ENCODE data around the gene NT5DC3. TPM values are rescaled to one million over a fixed set of nuclear protein-coding genes. Genes with fewer than 3 reads are reported as not detected.

NT5DC3 gene
- total and polyA plus RNA-seq, 9 of the 15 experiments (the other 6 are each of a cell fraction or from before 2014, with no cell fraction given) = 6.3 to 33.5 (median 24.5) TPM

DNA sequence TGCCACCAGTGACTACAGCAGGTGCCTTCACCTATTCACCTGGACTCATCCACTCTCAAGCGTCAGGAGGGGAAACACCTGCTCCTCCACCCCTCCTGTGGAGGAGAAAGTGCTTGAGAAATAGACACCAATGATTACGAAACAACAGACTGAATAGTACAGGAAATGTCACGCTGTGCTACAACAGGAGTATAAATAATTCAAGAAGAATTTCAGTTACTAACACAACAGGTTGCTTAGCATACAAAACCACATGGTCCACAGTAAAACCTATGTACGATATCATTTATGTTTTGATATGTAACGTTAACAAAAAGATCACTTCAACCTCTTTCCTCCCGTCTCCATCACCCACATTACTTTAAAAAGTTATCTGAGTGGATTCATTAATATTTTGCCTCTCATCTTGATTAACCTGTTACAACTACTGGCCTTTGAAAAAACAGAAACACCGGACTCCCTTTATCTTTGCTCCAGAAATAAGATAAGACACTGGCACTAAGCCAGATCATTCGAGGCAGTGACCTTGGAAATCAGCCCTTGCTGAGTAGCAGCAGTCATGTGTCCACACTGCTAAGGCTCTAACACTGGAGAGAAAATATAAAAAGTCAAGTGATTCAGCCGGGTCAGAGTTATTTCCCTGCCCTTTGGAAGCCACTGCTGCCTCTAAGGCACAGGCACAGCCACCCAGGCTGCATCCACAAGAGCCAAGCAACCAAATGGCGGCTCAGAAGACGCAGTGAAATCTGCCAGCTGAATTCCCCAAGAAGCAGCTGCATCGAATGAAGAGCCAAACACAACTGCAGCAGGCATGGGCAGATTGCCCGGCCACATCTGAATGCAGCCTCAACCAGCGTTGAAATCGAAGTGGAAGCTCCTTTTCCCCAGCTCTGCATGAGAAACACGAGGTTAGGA, 40.9 kb downstream of the NT5DC3 start (continued):
- 0 out of 2 replicates have a peak, but pooled peaks have one; percentile 21 for TF ChIP-seq RAD51 (IDR thresholded peaks at IDR 0.05; ENCODE audit: borderline replicate concordance, low read depth)
- TF ChIP-seq CCNT2 (IDR thresholded peaks at IDR 0.05; ENCODE audit: borderline replicate concordance, extremely low read depth, insufficient read length, low read depth, low read length) = peak; percentile 69

DNA sequence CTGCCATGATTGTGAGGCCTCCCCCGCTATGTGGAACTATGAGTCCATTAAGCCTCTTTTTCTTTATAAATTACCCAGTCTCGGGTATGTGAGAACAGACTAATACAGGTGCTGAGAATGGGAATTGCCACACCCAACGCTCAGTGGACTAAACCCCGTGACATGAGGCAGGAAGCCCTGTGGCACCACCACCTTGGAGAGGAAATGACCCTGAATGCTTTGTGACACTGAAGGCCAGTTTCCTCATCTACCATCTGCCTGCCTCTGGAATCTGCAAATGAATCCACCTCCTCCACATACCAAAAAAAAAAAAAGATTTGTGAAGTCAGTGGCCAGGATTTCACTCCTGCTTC, 41.6 kb downstream of the NT5DC3 start:
- BruUV-seq (replicated peaks) = no TSS peak

More for the DNA sequence above, 41.6 kb downstream of the NT5DC3 start:
- DNase-seq (ENCODE audit: extremely low read depth in 1 of 4, low spot score in 3 of 4) (no peak), ATAC-seq (no peak), FAIRE-seq (no peak)
- peaks cover 13% of the 10 kb centered on the region; the same call in 2 of the 3 replicates for H3K79me2 ChIP-seq (ENCODE audit: control insufficient read depth, insufficient read depth, low read length)
- intact Hi-C loops (cut with micrococcal nuclease) = no loop called here
- peaks cover 89% of the 10 kb centered on the region for H3K36me3 ChIP-seq (ENCODE audit: control insufficient read depth, insufficient read depth, low read length)
- H3K4me3 ChIP-seq = no peak overlapping the region
- no peaks in the 10 kb centered on the region for H3K9me3 ChIP-seq (replicated peaks; ENCODE audit: control insufficient read depth, insufficient read depth, low read depth, low read length)
- H3K27ac ChIP-seq (ENCODE audit: extremely low read depth, low read depth, low read length) = no peak overlapping the region
- H3K27me3 ChIP-seq (ENCODE audit: control insufficient read depth in 2 of 2, insufficient read depth in 2 of 2, low read length in 2 of 2) = no peaks in the 10 kb centered on the region
- 91% methylated on average over 3 of the region's 4 CpGs for WGBS (ENCODE audit: insufficient coverage, low coverage, missing lambda C conversion rate)
- POLR2A ChIA-PET = no interaction called here
- H2AFZ ChIP-seq (ENCODE audit: low read depth, low read length) = no peak overlapping the region
- TF ChIP-seq CBX1 (IDR thresholded peaks at IDR 0.05; ENCODE audit: low read depth) = no peak
- no peaks in the 10 kb centered on the region for H3K9me1 ChIP-seq (ENCODE audit: control insufficient read depth, insufficient read depth, low read length)
- H3K4me2 ChIP-seq (ENCODE audit: insufficient read depth, low read length) = no peak overlapping the region
- no peaks in the 10 kb centered on the region; the same call in 1 of the 2 replicates for H4K20me1 ChIP-seq (replicated peaks; ENCODE audit: control insufficient read depth, insufficient read depth, low read length)
- CTCF ChIA-PET (ENCODE audit: low intra/inter-chr PET ratio) = no interaction called here
- no peak overlapping the region for H3K9ac ChIP-seq (ENCODE audit: insufficient read depth in 1 of 2, low read depth in 2 of 2, low read length in 2 of 2)
- in situ Hi-C loops (cut with MboI) = no loop called here
- H3K4me1 ChIP-seq (replicated peaks in 1 of 2; ENCODE audit: control insufficient read depth in 2 of 2, insufficient read depth in 2 of 2, low read length in 2 of 2) = peaks cover 9 to 16% of the 10 kb centered on the region in 2 experiments
